GM23338 (cell line): ENCODE measurements around the gene EXOC4. TPM values are rescaled to one million over a fixed set of nuclear protein-coding genes. Genes with fewer than 3 reads are reported as not detected.

Experiments used
- ATAC-seq: fragments of 200-7000 bp; cut with Tn5 transposase; 3 replicates; pipeline ENCODE4 v1.9.1; 2020
- DNase-seq: peaks from one replicate; pipeline ENCODE4 v3.0.0-alpha.2; 2015; ENCODE audit warnings: low spot score
- H2AFZ ChIP-seq: fragments of 200-600 bp; sonication (generic); 2 replicates; pipeline ENCODE4 v1.8.0; 2016; ENCODE audit warnings: antibody characterized with exemption, mild to moderate bottlenecking, moderate library complexity
- H3F3A ChIP-seq: fragments of 200-600 bp; sonication (generic); replicated peaks from 2 replicates; pipeline ENCODE4 v1.8.0; 2017; ENCODE audit warnings: antibody characterized with exemption, mixed run types, low read depth
- H3K27ac ChIP-seq: fragments of 200-600 bp; sonication (generic); 2 replicates; pipeline ENCODE4 v1.6.1; 2016; ENCODE audit warnings: low read depth
- H3K27me3 ChIP-seq: fragments of 200-600 bp; sonication (generic); 2 replicates; pipeline ENCODE4 v1.8.0; 2016; ENCODE audit warnings: mild to moderate bottlenecking, mixed run types, moderate library complexity; ENCODE audit not compliant: insufficient read depth
- H3K36me3 ChIP-seq: fragments of 200-600 bp; sonication (generic); 2 replicates; pipeline ENCODE4 v1.8.0; 2016; ENCODE audit warnings: mild to moderate bottlenecking; ENCODE audit not compliant: insufficient read depth
- H3K4me1 ChIP-seq: fragments of 200-600 bp; sonication (generic); 2 replicates; pipeline ENCODE4 v1.8.0; 2016; ENCODE audit warnings: mild to moderate bottlenecking, moderate library complexity; ENCODE audit not compliant: insufficient read depth
- H3K4me2 ChIP-seq: fragments of 200-600 bp; sonication (generic); 2 replicates; pipeline ENCODE4 v1.7.1; 2017; ENCODE audit warnings: mixed run types
- H3K4me3 ChIP-seq: fragments of 200-600 bp; sonication (generic); 2 replicates; pipeline ENCODE4 v1.6.1; 2016; ENCODE audit warnings: mixed run types
- H3K79me2 ChIP-seq: fragments of 200-600 bp; sonication (generic); replicated peaks from 2 replicates; pipeline ENCODE4 v1.8.0; 2017; ENCODE audit warnings: mild to moderate bottlenecking; ENCODE audit not compliant: insufficient read depth
- H3K9me2 ChIP-seq: fragments of 200-600 bp; sonication (generic); 2 replicates; pipeline ENCODE4 v1.8.0; 2017; ENCODE audit not compliant: insufficient read depth
- H4K20me1 ChIP-seq: fragments of 200-600 bp; sonication (generic); replicated peaks from 2 replicates; pipeline ENCODE4 v1.8.0; 2017; ENCODE audit warnings: mild to moderate bottlenecking; ENCODE audit not compliant: insufficient read depth
- H3K27ac Mint-ChIP-seq: 2 replicates; pipeline ENCODE4 v1.8.0; 2020; ENCODE audit warnings: inconsistent platforms, mild to moderate bottlenecking, moderate library complexity, mixed read lengths
- H3K27me3 Mint-ChIP-seq: 3 replicates; pipeline ENCODE4 v1.8.0; 2022; ENCODE audit warnings: low read depth, mild to moderate bottlenecking, moderate library complexity, mixed read lengths, inconsistent platforms; ENCODE audit not compliant: insufficient read depth, poor library complexity
- H3K36me3 Mint-ChIP-seq: 3 replicates; pipeline ENCODE4 v1.8.0; 2021; ENCODE audit warnings: low read depth, mild to moderate bottlenecking, inconsistent platforms, moderate library complexity, mixed read lengths
- H3K4me1 Mint-ChIP-seq: 3 replicates; pipeline ENCODE4 v1.8.0; 2020; ENCODE audit warnings: mild to moderate bottlenecking, inconsistent platforms, mixed read lengths
- H3K4me3 Mint-ChIP-seq: 3 replicates; pipeline ENCODE4 v1.8.0; 2021; ENCODE audit warnings: moderate library complexity, mild to moderate bottlenecking, inconsistent platforms, mixed read lengths
- H3K9me3 Mint-ChIP-seq: 3 replicates; pipeline ENCODE4 v1.8.0; 2020; ENCODE audit warnings: moderate library complexity, mild to moderate bottlenecking, inconsistent platforms, mixed read lengths
- ETS1 ChIP-seq: IDR thresholded peaks from 2 replicates; pipeline ENCODE4 v1.6.1; 2016; ENCODE audit warnings: antibody characterized with exemption
- EZH2 ChIP-seq: fragments of 200-600 bp; sonication (generic); IDR thresholded peaks from one replicate; pipeline ENCODE4 v1.8.0; 2017; ENCODE audit warnings: antibody characterized with exemption, mild to moderate bottlenecking, low read depth; ENCODE audit not compliant: unreplicated experiment
- JUNB ChIP-seq: IDR thresholded peaks from one replicate; pipeline ENCODE4 v1.6.1; 2016; ENCODE audit warnings: antibody characterized with exemption; ENCODE audit not compliant: unreplicated experiment
- NANOG ChIP-seq: IDR thresholded peaks from 2 replicates; pipeline ENCODE4 v1.6.1; 2016; ENCODE audit warnings: antibody characterized with exemption, borderline replicate concordance
- STAT1 ChIP-seq: IDR thresholded peaks from one replicate; pipeline ENCODE4 v1.6.1; 2016; ENCODE audit warnings: antibody characterized with exemption; ENCODE audit not compliant: unreplicated experiment
- ZNF114 ChIP-seq: fragments of 250-450 bp; sonication (Bioruptor Pico); IDR thresholded peaks from 2 replicates; pipeline ENCODE4 v1.5.0; 2020; ENCODE audit warnings: mild to moderate bottlenecking, moderate library complexity
- ZNF331 ChIP-seq: fragments of 250-450 bp; sonication (Bioruptor Pico); IDR thresholded peaks from 2 replicates; pipeline ENCODE4 v1.5.0; 2020; ENCODE audit warnings: low read depth, mild to moderate bottlenecking, moderate library complexity
- ZNF462 ChIP-seq: fragments of 250-450 bp; sonication (Bioruptor Pico); IDR thresholded peaks from 2 replicates; pipeline ENCODE4 v1.5.0; 2020; ENCODE audit warnings: mild to moderate bottlenecking, moderate library complexity
- polyA plus RNA-seq: library from polyadenylated mRNA; unstranded; fragments of >200 nt; fragmentation: Nextera tagmentation; extraction: Ambion mirVana; gene quantifications from 2 replicates; pipeline ENCODE4 v1.2.1, GENCODE V29; 2016
- total RNA-seq: library from RNA; depleted of rRNA; stranded (reverse); fragments of >200 nt; shearing (Covaris generic); gene quantifications from 2 replicates; pipeline ENCODE4 v1.2.3, GENCODE V29; 2014
- TF ChIP-seq, protein P1 (sequence below): IDR thresholded peaks from one replicate; pipeline ENCODE4 v1.6.1; 2018; ENCODE audit warnings: antibody characterized with exemption; ENCODE audit not compliant: unreplicated experiment

EXOC4 gene
- total and polyA plus RNA-seq, 2 experiments from 2014 or later, result 37.5 to 52.7 TPM

GRCh38 chr7:133860628-133861335, 607.9 kb downstream of the EXOC4 start:
- Histone ChIP-seq H2AFZ (no peak overlapping the region), H3K36me3 (no peaks in the 10 kb centered on the region), H3K27ac (no peak overlapping the region), H3K4me3 (no peak overlapping the region), H3K9me2 (no peaks in the 10 kb centered on the region), H3K4me1 (peaks cover 12% of the 10 kb centered on the region), H3K27me3 (no peaks in the 10 kb centered on the region), H4K20me1 (no peaks in the 10 kb centered on the region; the same call in 1 of the 2 replicates), H3K4me2 (no peak overlapping the region), H3F3A (no peaks in the 10 kb centered on the region), H3K79me2 (no peaks in the 10 kb centered on the region)
- TF ChIP-seq ZNF462 (CRISPR knock-in tag) (no peak), ETS1 (no peak), ZNF331 (CRISPR knock-in tag) (no peak), ZNF114 (CRISPR knock-in tag) (no peak), NANOG (no peak), JUNB (no peak), EZH2 (no peak), STAT1 (no peak)
- TF ChIP-seq, protein P1, sequence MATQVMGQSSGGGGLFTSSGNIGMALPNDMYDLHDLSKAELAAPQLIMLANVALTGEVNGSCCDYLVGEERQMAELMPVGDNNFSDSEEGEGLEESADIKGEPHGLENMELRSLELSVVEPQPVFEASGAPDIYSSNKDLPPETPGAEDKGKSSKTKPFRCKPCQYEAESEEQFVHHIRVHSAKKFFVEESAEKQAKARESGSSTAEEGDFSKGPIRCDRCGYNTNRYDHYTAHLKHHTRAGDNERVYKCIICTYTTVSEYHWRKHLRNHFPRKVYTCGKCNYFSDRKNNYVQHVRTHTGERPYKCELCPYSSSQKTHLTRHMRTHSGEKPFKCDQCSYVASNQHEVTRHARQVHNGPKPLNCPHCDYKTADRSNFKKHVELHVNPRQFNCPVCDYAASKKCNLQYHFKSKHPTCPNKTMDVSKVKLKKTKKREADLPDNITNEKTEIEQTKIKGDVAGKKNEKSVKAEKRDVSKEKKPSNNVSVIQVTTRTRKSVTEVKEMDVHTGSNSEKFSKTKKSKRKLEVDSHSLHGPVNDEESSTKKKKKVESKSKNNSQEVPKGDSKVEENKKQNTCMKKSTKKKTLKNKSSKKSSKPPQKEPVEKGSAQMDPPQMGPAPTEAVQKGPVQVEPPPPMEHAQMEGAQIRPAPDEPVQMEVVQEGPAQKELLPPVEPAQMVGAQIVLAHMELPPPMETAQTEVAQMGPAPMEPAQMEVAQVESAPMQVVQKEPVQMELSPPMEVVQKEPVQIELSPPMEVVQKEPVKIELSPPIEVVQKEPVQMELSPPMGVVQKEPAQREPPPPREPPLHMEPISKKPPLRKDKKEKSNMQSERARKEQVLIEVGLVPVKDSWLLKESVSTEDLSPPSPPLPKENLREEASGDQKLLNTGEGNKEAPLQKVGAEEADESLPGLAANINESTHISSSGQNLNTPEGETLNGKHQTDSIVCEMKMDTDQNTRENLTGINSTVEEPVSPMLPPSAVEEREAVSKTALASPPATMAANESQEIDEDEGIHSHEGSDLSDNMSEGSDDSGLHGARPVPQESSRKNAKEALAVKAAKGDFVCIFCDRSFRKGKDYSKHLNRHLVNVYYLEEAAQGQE, result no peak
- DNase-seq (no peak), ATAC-seq (no peak)
- Mint-ChIP-seq H3K27me3 (no peaks in the 10 kb centered on the region), H3K4me1 (peaks cover 22% of the 10 kb centered on the region), H3K36me3 (peaks cover 5% of the 10 kb centered on the region; the same call in 2 of the 3 replicates), H3K4me3 (no peak overlapping the region), H3K9me3 (peaks cover 6% of the 10 kb centered on the region; the same call in 2 of the 3 replicates), H3K27ac (no peak overlapping the region)
